ENCODE measurements around the gene RPS13. TPM values are rescaled to one million over a fixed set of nuclear protein-coding genes. Genes with fewer than 3 reads are reported as not detected.
"Not testable (repeated sequence)": the region's sequence is repeated elsewhere in the genome, so short reads cannot be mapped to it uniquely, and the experiment has no call there.

RPS13 gene
- total and polyA plus RNA-seq, 4 donors, result 237 to 638 (median 471) TPM

GRCh38 chr11:17063171-17064002, 14.1 kb downstream of the RPS13 start:
- no peaks in the 10 kb centered on the region for H3K4me1 ChIP-seq (ENCODE audit: control insufficient read depth in 4 of 4, insufficient read depth in 4 of 4, low read length in 3 of 4)
- peak; percentile 74 for DNase-seq (ENCODE audit: low spot score)
- H3K36me3 ChIP-seq (ENCODE audit: control insufficient read depth in 4 of 4, insufficient read depth in 3 of 4, low read depth in 1 of 4, low read length in 3 of 4), result no peaks in the 10 kb centered on the region
- WGBS, result 78% methylated on average over 4 of the region's 4 CpGs
- TF ChIP-seq ZBTB33 (IDR thresholded peaks at IDR 0.05), result no peak
- peak; percentile 97 to 98 for TF ChIP-seq RAD21 (IDR thresholded peaks at IDR 0.05)
- no peak for TF ChIP-seq TAF1 (conservative IDR thresholded peaks at IDR 0.05)
- peak in 1 of 2 donors; percentile 61 for TF ChIP-seq RXRA (IDR thresholded peaks at IDR 0.05)
- TF ChIP-seq, protein P1, sequence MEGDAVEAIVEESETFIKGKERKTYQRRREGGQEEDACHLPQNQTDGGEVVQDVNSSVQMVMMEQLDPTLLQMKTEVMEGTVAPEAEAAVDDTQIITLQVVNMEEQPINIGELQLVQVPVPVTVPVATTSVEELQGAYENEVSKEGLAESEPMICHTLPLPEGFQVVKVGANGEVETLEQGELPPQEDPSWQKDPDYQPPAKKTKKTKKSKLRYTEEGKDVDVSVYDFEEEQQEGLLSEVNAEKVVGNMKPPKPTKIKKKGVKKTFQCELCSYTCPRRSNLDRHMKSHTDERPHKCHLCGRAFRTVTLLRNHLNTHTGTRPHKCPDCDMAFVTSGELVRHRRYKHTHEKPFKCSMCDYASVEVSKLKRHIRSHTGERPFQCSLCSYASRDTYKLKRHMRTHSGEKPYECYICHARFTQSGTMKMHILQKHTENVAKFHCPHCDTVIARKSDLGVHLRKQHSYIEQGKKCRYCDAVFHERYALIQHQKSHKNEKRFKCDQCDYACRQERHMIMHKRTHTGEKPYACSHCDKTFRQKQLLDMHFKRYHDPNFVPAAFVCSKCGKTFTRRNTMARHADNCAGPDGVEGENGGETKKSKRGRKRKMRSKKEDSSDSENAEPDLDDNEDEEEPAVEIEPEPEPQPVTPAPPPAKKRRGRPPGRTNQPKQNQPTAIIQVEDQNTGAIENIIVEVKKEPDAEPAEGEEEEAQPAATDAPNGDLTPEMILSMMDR (IDR thresholded peaks at IDR 0.05; ENCODE audit: low read depth, low read length, missing input control), result peak; percentile 80
- H3K27ac ChIP-seq (ENCODE audit: low read depth in 1 of 2, low read length in 2 of 2), result no peak overlapping the region
- no peaks in the 10 kb centered on the region for H3K27me3 ChIP-seq (ENCODE audit: control insufficient read depth in 4 of 4, insufficient read depth in 4 of 4, low read length in 3 of 4)
- H3K9ac ChIP-seq (ENCODE audit: low read depth in 1 of 2, low read length in 2 of 2), result no peak overlapping the region
- no peak overlapping the region for H3K4me3 ChIP-seq (ENCODE audit: low read depth in 1 of 3, low read length in 3 of 3)
- no peaks in the 10 kb centered on the region for H3K9me3 ChIP-seq (ENCODE audit: control insufficient read depth in 4 of 4, low read length in 3 of 4)

DNA sequence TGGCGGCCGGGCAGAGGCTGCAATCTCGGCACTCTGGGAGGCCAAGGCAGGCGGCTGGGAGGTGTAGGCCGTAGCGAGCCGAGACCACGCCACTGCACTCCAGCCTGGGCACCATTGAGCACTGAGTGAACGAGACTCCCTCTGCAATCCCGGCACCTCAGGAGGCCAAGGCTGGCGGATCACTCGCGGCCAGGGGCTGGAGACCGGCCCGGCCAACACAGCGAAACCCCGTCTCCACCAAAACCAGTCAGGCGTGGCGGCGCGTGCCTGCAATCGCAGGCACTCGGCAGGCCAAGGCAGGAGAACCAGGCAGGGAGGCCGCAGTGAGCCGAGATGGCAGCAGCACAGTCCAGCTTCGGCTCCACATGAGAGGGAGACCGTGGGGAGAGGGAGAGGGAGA, 26.3 kb downstream of the RPS13 start:
- not testable (repeated sequence) for H3K27ac ChIP-seq (ENCODE audit: low read depth in 1 of 2, low read length in 2 of 2); H3K36me3 ChIP-seq (ENCODE audit: control insufficient read depth in 4 of 4, insufficient read depth in 3 of 4, low read depth in 1 of 4, low read length in 3 of 4); H3K4me1 ChIP-seq (ENCODE audit: control insufficient read depth in 4 of 4, insufficient read depth in 4 of 4, low read length in 3 of 4); DNase-seq (ENCODE audit: low spot score); H3K9ac ChIP-seq (ENCODE audit: low read depth in 1 of 2, low read length in 2 of 2); H3K27me3 ChIP-seq (ENCODE audit: control insufficient read depth in 4 of 4, insufficient read depth in 4 of 4, low read length in 3 of 4); H3K4me3 ChIP-seq (ENCODE audit: low read depth in 1 of 3, low read length in 3 of 3); H3K9me3 ChIP-seq (ENCODE audit: control insufficient read depth in 4 of 4, low read length in 3 of 4)
- WGBS, result 97% methylated on average over 25 of the region's 27 CpGs

DNA sequence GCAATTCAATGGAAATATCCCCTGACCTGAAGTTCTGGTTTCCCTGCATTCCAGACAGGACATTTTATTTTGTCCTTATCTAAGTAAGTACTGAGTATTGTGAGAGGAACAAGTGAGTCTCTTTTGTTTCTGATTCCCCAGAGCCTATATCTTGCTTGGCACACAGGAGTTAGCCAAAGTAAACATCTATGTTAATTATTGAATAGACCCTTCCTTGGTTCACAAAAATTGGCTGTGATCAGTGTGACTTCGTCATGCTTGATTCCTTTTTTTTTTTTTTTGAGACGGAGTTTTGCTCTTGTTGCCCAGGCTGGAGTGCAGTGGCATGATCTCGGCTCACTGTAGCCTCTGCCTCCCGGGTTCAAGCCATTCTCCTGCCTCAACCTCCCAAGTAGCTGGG, 29.0 kb downstream of the RPS13 start:
- not testable (repeated sequence) for H3K9ac ChIP-seq (ENCODE audit: low read depth in 1 of 2, low read length in 2 of 2); H3K36me3 ChIP-seq (ENCODE audit: control insufficient read depth in 4 of 4, insufficient read depth in 3 of 4, low read depth in 1 of 4, low read length in 3 of 4); H3K4me1 ChIP-seq (ENCODE audit: control insufficient read depth in 4 of 4, insufficient read depth in 4 of 4, low read length in 3 of 4); H3K9me3 ChIP-seq (ENCODE audit: control insufficient read depth in 4 of 4, low read length in 3 of 4); H3K4me3 ChIP-seq (ENCODE audit: low read depth in 1 of 3, low read length in 3 of 3); DNase-seq (ENCODE audit: low spot score); H3K27me3 ChIP-seq (ENCODE audit: control insufficient read depth in 4 of 4, insufficient read depth in 4 of 4, low read length in 3 of 4); H3K27ac ChIP-seq (ENCODE audit: low read depth in 1 of 2, low read length in 2 of 2)
- TF ChIP-seq FOXA2 (IDR thresholded peaks at IDR 0.05), result peak; percentile 59
- peak in 1 of 2 donors; percentile 11 for TF ChIP-seq HNF4A (conservative IDR thresholded peaks at IDR 0.05)
- 48% methylated on average over 4 of the region's 4 CpGs for WGBS

GRCh38 chr11:17046690-17047089, 30.8 kb downstream of the RPS13 start:
- DNase-seq (ENCODE audit: low spot score), result no peak
- WGBS, result 64% methylated on average over 5 of the region's 5 CpGs
- no peak for TF ChIP-seq FOXA2 (IDR thresholded peaks at IDR 0.05)
- TF ChIP-seq RAD21 (IDR thresholded peaks at IDR 0.05), result no peak
- TF ChIP-seq FOXA1 (IDR thresholded peaks at IDR 0.05), result no peak
- TF ChIP-seq HNF4G (IDR thresholded peaks at IDR 0.05), result no peak
- no peak for TF ChIP-seq JUND (IDR thresholded peaks at IDR 0.05)
- TF ChIP-seq REST (IDR thresholded peaks at IDR 0.05), result no peak
- TF ChIP-seq NR2F2 (IDR thresholded peaks at IDR 0.05), result no peak
- TF ChIP-seq YY1 (IDR thresholded peaks at IDR 0.05), result no peak
- no peak for TF ChIP-seq TAF1 (conservative IDR thresholded peaks at IDR 0.05)
- TF ChIP-seq, protein P1 (IDR thresholded peaks at IDR 0.05; ENCODE audit: low read depth, low read length, missing input control), result no peak
- TF ChIP-seq RXRA (IDR thresholded peaks at IDR 0.05), result no peak

More at GRCh38 chr11:17046690-17047089, 30.8 kb downstream of the RPS13 start:
- Histone ChIP-seq H3K9ac (ENCODE audit: low read depth in 1 of 2, low read length in 2 of 2) (no peak overlapping the region), H3K4me3 (ENCODE audit: low read depth in 1 of 3, low read length in 3 of 3) (no peak overlapping the region), H3K36me3 (ENCODE audit: control insufficient read depth in 4 of 4, insufficient read depth in 3 of 4, low read depth in 1 of 4, low read length in 3 of 4) (no peaks in the 10 kb centered on the region), H3K27ac (ENCODE audit: low read depth in 1 of 2, low read length in 2 of 2) (no peak overlapping the region), H3K4me1 (ENCODE audit: control insufficient read depth in 4 of 4, insufficient read depth in 4 of 4, low read length in 3 of 4) (peaks cover 0 to 5% (median 1%) of the 10 kb centered on the region in 4 donors), H3K9me3 (ENCODE audit: control insufficient read depth in 4 of 4, low read length in 3 of 4) (no peaks in the 10 kb centered on the region), H3K27me3 (ENCODE audit: control insufficient read depth in 4 of 4, insufficient read depth in 4 of 4, low read length in 3 of 4) (no peaks in the 10 kb centered on the region)
